A549 treated with Mapracorat at 1 μM for 4 hours (cell line): ENCODE data around the gene SAPCD2. TPM values are rescaled to one million over a fixed set of nuclear protein-coding genes. Genes with fewer than 3 reads are reported as not detected.

ENCODE experiments used
- total RNA-seq: library from RNA; stranded (reverse); fragments of 200-300 nt; extraction: Qiagen RNA extraction; gene quantifications from 5 replicates; pipeline ENCODE4 v1.2.3, GENCODE V29; 2022

The SAPCD2 gene, protein sequence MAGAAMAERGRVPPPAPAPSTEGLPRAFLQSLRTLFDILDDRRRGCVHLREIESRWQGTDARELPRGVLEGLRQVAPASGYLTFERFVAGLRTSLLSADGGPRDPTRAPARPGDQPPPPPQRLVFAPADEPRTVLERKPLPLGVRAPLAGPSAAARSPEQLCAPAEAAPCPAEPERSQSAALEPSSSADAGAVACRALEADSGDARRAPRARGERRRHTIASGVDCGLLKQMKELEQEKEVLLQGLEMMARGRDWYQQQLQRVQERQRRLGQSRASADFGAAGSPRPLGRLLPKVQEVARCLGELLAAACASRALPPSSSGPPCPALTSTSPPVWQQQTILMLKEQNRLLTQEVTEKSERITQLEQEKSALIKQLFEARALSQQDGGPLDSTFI
- 13.5 to 26.0 TPM (median 23.9 TPM) in 5 replicates for total RNA-seq

GRCh38 chr9:137070201-137070905 lies at the start of gene SAPCD2:
SAPCD2 (minus strand) TSS chr9:137070557; CDS start chr9:137070460, 97 bp downstream.

DNA sequence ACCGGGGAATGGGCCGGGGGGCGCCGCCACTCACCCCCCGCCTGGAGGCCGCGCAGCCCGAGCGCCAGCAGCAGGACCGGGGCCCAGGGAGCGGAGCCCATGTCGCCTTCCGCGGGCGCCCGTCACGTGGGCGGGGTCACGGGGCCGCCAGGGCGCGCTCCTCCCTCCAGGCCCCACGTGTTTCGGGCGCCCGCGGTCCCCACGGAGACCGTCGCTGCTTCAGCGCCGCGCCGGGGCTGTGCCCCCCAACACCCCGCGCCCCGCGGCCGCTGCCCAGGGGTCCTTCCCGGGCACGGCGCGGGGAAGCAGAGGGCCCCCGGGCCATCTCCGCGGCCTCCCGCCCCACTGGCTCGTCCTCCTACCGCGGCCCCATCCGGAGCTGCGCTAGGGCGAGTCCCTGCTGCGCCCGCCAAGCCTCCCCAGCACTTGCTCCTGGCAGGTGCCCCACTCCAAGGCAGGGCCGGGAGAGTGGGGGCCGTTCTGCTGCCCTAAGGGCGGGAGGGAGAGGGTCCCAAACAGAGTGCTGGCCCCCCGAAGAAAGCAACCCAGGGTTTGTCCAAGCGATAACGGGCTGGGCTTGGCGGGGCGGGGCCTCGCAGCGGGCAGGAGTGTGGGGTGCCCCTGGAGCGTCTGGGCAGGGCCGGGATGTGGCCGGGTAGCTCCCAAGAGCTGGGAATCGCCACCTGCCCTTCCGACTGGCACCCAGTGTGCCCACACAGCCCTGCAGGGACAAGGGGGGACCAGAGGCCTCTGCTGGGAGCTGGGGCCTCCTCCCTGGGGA lies 44.4 kb upstream of the SAPCD2 start, which contains the start of gene DPP7:
DPP7 (minus strand) TSS at position 121 of the 781 bp plus-strand sequence; CDS start at position 101, 20 bp downstream.

GRCh38 chr9:137086531-137087408 lies 16.4 kb upstream of the SAPCD2 start, which contains the start of gene MAN1B1:
MAN1B1 (plus strand) TSS chr9:137086985; CDS start chr9:137087000, 15 bp downstream.

GRCh38 chr9:137077010-137077747 lies 6.8 kb upstream of the SAPCD2 start, which contains the start of gene UAP1L1:
UAP1L1 (plus strand) TSS chr9:137077517; CDS start chr9:137077533, 16 bp downstream.

GRCh38 chr9:137053944-137054931 lies 16.1 kb downstream of the SAPCD2 start, which contains the start of gene ENTPD2:
ENTPD2 (minus strand) TSS chr9:137054061; CDS start chr9:137053997, 64 bp downstream.

DNA sequence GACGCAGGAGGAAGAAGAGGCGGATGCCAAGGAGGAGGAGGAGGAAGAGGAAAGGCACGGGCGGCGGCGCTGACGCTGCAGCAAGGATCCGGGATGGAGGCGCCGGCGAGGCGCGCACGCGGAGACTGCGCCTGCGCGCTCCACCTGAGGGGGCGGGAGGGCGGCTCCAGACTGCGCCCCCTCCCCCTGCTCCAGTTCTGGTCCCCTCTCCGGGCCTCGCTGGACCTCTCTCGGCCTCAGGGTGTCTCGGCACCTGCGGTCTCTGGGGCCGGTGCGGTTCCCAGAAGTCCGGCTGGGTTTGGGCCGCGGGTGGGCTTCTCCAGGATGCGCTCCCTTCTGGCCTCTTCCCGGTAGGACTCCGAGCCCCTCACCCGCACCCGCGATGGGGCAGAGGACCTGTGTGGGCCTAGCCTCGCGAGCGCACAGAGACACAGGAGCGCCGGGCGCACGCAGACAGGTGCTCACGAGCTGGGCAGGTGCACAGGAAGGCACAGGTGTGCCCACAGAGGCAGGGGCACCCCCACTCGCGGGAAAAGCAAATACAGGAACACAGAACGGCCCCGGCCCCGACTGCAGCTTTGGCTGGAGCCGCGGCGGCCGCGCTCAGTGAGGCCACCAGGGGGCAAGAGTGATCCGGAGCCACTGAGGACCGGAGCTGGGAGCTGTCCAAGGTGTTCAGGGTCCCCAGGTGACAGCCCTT lies 24.1 kb downstream of the SAPCD2 start, which contains the start of gene NPDC1:
NPDC1 (minus strand) TSS at position 90 of the 700 bp plus-strand sequence. CDS start 188 bp downstream, outside the sequence.

DNA sequence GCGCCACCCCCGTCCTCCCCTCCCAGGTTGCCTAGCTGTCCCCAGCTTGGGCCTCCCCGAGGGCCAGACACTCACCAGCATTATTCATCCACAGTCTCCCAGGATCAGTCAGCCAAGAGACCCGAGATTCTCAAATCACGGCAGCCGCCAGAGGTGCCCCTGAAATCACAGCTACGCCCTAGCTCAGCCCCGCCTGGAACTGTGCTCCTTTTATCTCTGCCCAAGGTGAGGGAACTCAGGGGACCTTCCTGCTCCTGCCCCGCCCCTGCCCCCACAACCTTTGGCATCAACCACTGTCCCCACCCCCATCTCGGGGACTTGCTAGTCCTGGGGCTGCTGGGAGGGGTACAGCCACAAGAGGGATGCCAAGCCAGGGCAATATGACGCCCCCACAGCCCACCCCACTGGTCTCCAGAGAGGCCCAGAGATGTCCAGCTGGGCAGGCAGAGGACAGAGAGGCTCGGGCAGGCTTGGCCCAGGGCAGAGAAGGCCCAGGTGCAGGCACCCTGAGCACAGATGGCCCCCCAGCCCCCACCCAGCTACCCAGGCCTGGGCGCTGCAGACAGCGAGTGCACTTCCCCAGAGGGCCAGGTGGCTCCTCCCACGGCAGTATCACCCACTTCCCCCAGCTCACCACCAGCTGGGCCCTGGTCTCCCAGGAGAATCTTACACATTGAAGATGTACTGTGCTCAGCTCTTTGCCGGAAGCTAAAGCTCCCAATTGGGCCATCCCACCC lies 38.3 kb downstream of the SAPCD2 start, which contains the start of gene FUT7:
FUT7 (minus strand) TSS at position 185 of the 737 bp plus-strand sequence; CDS start at position 88, 97 bp downstream.

DNA sequence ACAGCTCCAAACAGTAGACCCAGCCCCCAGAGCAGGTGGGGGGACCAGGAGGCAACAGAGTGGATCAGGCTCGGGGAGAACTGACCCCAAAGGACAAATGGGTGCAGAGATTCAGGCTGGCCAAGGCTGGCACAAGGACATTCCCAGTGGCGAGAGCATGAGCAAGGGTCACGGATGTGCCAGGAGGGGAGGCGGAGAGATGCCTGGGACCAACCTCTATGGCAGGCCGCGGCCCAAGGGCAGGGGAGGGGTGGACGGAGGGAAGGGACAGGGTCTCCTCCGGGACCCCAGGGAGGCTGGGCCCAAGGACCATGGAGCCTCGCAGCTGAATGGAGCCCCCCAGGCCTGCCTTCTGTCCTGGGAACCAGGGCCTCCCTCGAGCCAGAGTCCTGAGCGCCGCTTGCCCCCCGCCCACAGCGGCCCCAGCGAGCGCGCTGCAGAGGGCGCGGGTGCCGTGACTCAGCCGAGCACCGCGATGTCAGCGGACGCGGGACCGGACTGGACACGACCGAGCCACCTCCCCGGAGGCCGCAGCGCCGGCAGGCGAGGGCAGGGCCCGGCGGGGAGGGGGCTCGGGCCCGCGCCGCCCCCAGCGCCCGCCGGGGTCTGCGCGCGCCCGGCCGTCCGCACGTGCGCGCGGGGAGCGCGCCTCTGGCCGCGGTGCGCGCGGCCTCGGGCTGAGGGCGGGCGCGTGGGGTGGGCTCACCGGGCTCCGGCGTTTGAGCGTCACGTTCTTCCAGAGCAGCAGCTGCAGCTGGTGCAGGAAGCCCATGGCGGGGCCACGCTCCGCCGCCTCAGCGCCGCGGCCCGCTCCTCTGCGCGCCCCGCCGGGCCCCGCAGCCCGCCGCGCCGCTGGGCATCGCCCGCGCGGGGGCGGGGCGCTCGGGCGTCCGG lies 42.7 kb downstream of the SAPCD2 start, which contains the start of gene ABCA2:
ABCA2 (minus strand) TSS at position 869 of the 894 bp plus-strand sequence; CDS start at position 772, 97 bp downstream.

Other genes starting within 250 kb of the SAPCD2 start
- 3.3 to 4.7 TPM (median 4.6 TPM) in 5 replicates for gene AJM1, start 228.1 kb downstream of the SAPCD2 start, total RNA-seq
- 279 to 323 TPM (median 297 TPM) in 5 replicates for gene PHPT1, start 221.1 kb downstream of the SAPCD2 start, total RNA-seq
- 1.6 to 5.3 TPM (median 3.7 TPM) in 5 replicates for gene MAMDC4, start 218.2 kb downstream of the SAPCD2 start, total RNA-seq
- 435 to 512 TPM (median 456 TPM) in 5 replicates for gene EDF1, start 204.2 kb downstream of the SAPCD2 start, total RNA-seq
- 38.3 to 63.1 TPM (median 52.9 TPM) in 5 replicates for gene TRAF2, start 184.0 kb downstream of the SAPCD2 start, total RNA-seq
- 62.7 to 103 TPM (median 99.7 TPM) in 5 replicates for gene FBXW5, start 125.8 kb downstream of the SAPCD2 start, total RNA-seq
- 0.42 to 3.2 TPM (median 0.76 TPM) in 5 replicates for gene C8G, start 125.3 kb downstream of the SAPCD2 start, total RNA-seq
- gene LCN12, start 118.3 kb downstream of the SAPCD2 start, total RNA-seq: 1.0 to 1.9 TPM (median 1.3 TPM) in 5 replicates
- 0.44 to 0.61 TPM (median 0.47 TPM) in 4 of 5 replicates, not detected in the other for gene PTGDS, start 93.1 kb downstream of the SAPCD2 start, total RNA-seq
- 0.07 to 0.24 TPM (median 0.10 TPM) in 5 replicates for gene LCNL1, start 87.6 kb downstream of the SAPCD2 start, total RNA-seq
- gene PAXX, start 78.1 kb downstream of the SAPCD2 start, total RNA-seq: 43.1 to 85.2 TPM (median 71.2 TPM) in 5 replicates
- gene CLIC3, start 74.0 kb downstream of the SAPCD2 start, total RNA-seq: 2.4 to 5.5 TPM (median 4.9 TPM) in 5 replicates
- gene ABCA2, start 42.3 kb downstream of the SAPCD2 start, total RNA-seq: 19.0 to 29.4 TPM (median 26.7 TPM) in 5 replicates
- gene FUT7, start 38.5 kb downstream of the SAPCD2 start, total RNA-seq: 0.05 to 0.07 TPM (median 0.06 TPM) in 4 of 5 replicates, not detected in the other
- gene NPDC1, start 24.4 kb downstream of the SAPCD2 start, total RNA-seq: 40.8 to 96.8 TPM (median 80.5 TPM) in 5 replicates
- 2.2 to 2.9 TPM (median 2.4 TPM) in 5 replicates for gene ENTPD2, start 16.5 kb downstream of the SAPCD2 start, total RNA-seq
- gene UAP1L1, start 7.0 kb upstream of the SAPCD2 start, total RNA-seq: 9.3 to 16.6 TPM (median 12.2 TPM) in 5 replicates
- 40.2 to 53.2 TPM (median 51.7 TPM) in 5 replicates for gene MAN1B1, start 16.4 kb upstream of the SAPCD2 start, total RNA-seq
- gene DPP7, start 44.2 kb upstream of the SAPCD2 start, total RNA-seq: 66.6 to 132 TPM (median 125 TPM) in 5 replicates
- gene GRIN1, start 68.6 kb upstream of the SAPCD2 start, total RNA-seq: 0.20 to 0.71 TPM (median 0.53 TPM) in 5 replicates
- 0.59 to 2.0 TPM (median 1.8 TPM) in 5 replicates for gene LRRC26, start 99.5 kb upstream of the SAPCD2 start, total RNA-seq
- gene TMEM210, start 101.5 kb upstream of the SAPCD2 start, total RNA-seq: not detected in 5 replicates
- 23.4 to 36.8 TPM (median 34.5 TPM) in 5 replicates for gene ANAPC2, start 118.0 kb upstream of the SAPCD2 start, total RNA-seq
- 103 to 151 TPM (median 139 TPM) in 5 replicates for gene SSNA1, start 118.1 kb upstream of the SAPCD2 start, total RNA-seq
- 6.0 to 10.8 TPM (median 10.2 TPM) in 5 replicates for gene TPRN, start 130.2 kb upstream of the SAPCD2 start, total RNA-seq
- 33.8 to 47.5 TPM (median 45.4 TPM) in 5 replicates for gene TMEM203, start 135.1 kb upstream of the SAPCD2 start, total RNA-seq
- 9.8 to 19.3 TPM (median 16.4 TPM) in 5 replicates for gene NDOR1, start 135.1 kb upstream of the SAPCD2 start, total RNA-seq
- gene RNF208, start 151.7 kb upstream of the SAPCD2 start, total RNA-seq: 1.1 to 2.1 TPM (median 1.8 TPM) in 5 replicates
- gene CYSRT1, start 154.6 kb upstream of the SAPCD2 start, total RNA-seq: 2.5 to 5.4 TPM (median 4.8 TPM) in 5 replicates
- gene RNF224, start 156.9 kb upstream of the SAPCD2 start, total RNA-seq: 0.07 to 0.44 TPM (median 0.31 TPM) in 5 replicates
- 0.08 to 0.28 TPM (median 0.09 TPM) in 3 of 5 replicates, not detected in the others for gene SLC34A3, start 160.3 kb upstream of the SAPCD2 start, total RNA-seq
- 637 to 832 TPM (median 729 TPM) in 5 replicates for gene TUBB4B, start 170.7 kb upstream of the SAPCD2 start, total RNA-seq
- not detected in 5 replicates for gene STPG3, start 180.7 kb upstream of the SAPCD2 start, total RNA-seq
- 43.1 to 58.5 TPM (median 55.8 TPM) in 5 replicates for gene NELFB, start 184.8 kb upstream of the SAPCD2 start, total RNA-seq
- gene TOR4A, start 207.2 kb upstream of the SAPCD2 start, total RNA-seq: 17.1 to 29.0 TPM (median 26.7 TPM) in 5 replicates
- 2.4 to 5.6 TPM (median 4.3 TPM) in 5 replicates for gene NRARP, start 231.7 kb upstream of the SAPCD2 start, total RNA-seq